GM18861 (cell line): ENCODE results near the gene DNAJB13.
A peak's percentile ranks its signal among the peaks of the same experiment; 100 is the strongest.
"Not testable (repeated sequence)": the region's sequence is repeated elsewhere in the genome, so short reads cannot be mapped to it uniquely, and the experiment has no call there.

Source experiments
- ATAC-seq: cut with Tn5 transposase; IDR thresholded peaks from one replicate; pipeline ENCODE4 v1.9.1; 2021; ENCODE audit not compliant: unreplicated experiment

DNAJB13 gene

GRCh38 chr11:73976451-73977151, 25.8 kb downstream of the DNAJB13 start:
- no peak for ATAC-seq

GRCh38 chr11:73977856-73978519, 27.2 kb downstream of the DNAJB13 start:
- no peak for ATAC-seq

GRCh38 chr11:73978576-73979086, 27.8 kb downstream of the DNAJB13 start:
- ATAC-seq = no peak

GRCh38 chr11:73980001-73980961, 29.5 kb downstream of the DNAJB13 start:
- ATAC-seq = peak; percentile 32

GRCh38 chr11:73981051-73981805, 30.4 kb downstream of the DNAJB13 start:
- ATAC-seq = no peak

GRCh38 chr11:73982595-73982989, 31.8 kb downstream of the DNAJB13 start, which contains the start of gene UCP2:
Gene UCP2 (minus strand): TSS chr11:73982843. CDS start chr11:73978378, 4,465 bp downstream.
- ATAC-seq = peak; percentile 31

- ATAC-seq = peak; percentile 64
Observed at GRCh38 chr11:73982990-73983740, 32.3 kb downstream of the DNAJB13 start.

- no peak for ATAC-seq
Observed at GRCh38 chr11:73983741-73984538, 33.1 kb downstream of the DNAJB13 start.

GRCh38 chr11:73985661-73986060, 34.8 kb downstream of the DNAJB13 start:
- not testable (repeated sequence) for ATAC-seq

- no peak for ATAC-seq
Observed at GRCh38 chr11:73988227-73988626, 37.4 kb downstream of the DNAJB13 start.

- ATAC-seq = no peak
Observed at GRCh38 chr11:73989156-73989555, 38.3 kb downstream of the DNAJB13 start.

GRCh38 chr11:73990730-73991129, 39.9 kb downstream of the DNAJB13 start:
- ATAC-seq = no peak

- ATAC-seq = peak; percentile 31
Observed at GRCh38 chr11:73991471-73992006, 40.7 kb downstream of the DNAJB13 start.

- peak; percentile 44 for ATAC-seq
Observed at GRCh38 chr11:73995247-73995646, 44.4 kb downstream of the DNAJB13 start.

- peak; percentile 45 for ATAC-seq
Observed at GRCh38 chr11:73995731-73996130, 44.9 kb downstream of the DNAJB13 start.

GRCh38 chr11:73996161-73996747, 45.4 kb downstream of the DNAJB13 start:
- ATAC-seq = no peak

- ATAC-seq = no peak
Observed at GRCh38 chr11:73997120-73997770, 46.4 kb downstream of the DNAJB13 start.
